HepG2 (cell line): ENCODE data around the gene KLKB1. TPM values are rescaled to one million over a fixed set of nuclear protein-coding genes. Genes with fewer than 3 reads are reported as not detected.
A peak's percentile ranks its signal among the peaks of the same experiment; 100 is the strongest.

Source experiments
- ADNP ChIP-seq: sonication (generic); formaldehyde crosslinking; IDR thresholded peaks from 2 replicates; pipeline ENCODE4 v1.4.0; 2020; ENCODE audit warnings: missing genetic modification reagents
- AKAP8 ChIP-seq: sonication (generic); formaldehyde crosslinking; IDR thresholded peaks from 2 replicates; pipeline ENCODE4 v1.5.1; 2020; ENCODE audit warnings: mild to moderate bottlenecking, missing genetic modification reagents
- ATF7 ChIP-seq, 2 experiments: fragments of 450-650 bp in 1 of 2; sonication (generic) in 1 of 2; formaldehyde crosslinking in 1 of 2; IDR thresholded peaks; 2 replicates each; pipeline versions ENCODE4 v1.4.0 to v1.6.1; 2016 to 2020; ENCODE audit warnings: antibody characterized with exemption in 1 of 2, mild to moderate bottlenecking in 1 of 2, missing genetic modification reagents in 1 of 2
- BHLHE40 ChIP-seq: IDR thresholded peaks from 2 replicates; pipeline ENCODE4 v1.6.1; 2011; ENCODE audit warnings: low read length, improper control_type of control experiment
- CBFB ChIP-seq: sonication (generic); formaldehyde crosslinking; IDR thresholded peaks from 2 replicates; pipeline ENCODE4 v1.4.0; 2020; ENCODE audit warnings: missing genetic modification reagents
- CEBPG ChIP-seq: IDR thresholded peaks from 2 replicates; pipeline ENCODE4 v1.6.1; 2016
- CERS6 ChIP-seq: sonication (generic); formaldehyde crosslinking; IDR thresholded peaks from 2 replicates; pipeline ENCODE4 v1.5.0; 2020; ENCODE audit warnings: missing genetic modification reagents
- DZIP1 ChIP-seq: sonication (generic); formaldehyde crosslinking; IDR thresholded peaks from 2 replicates; pipeline ENCODE4 v1.5.0; 2020; ENCODE audit warnings: mild to moderate bottlenecking, missing genetic modification reagents
- FOXC1 ChIP-seq: sonication (generic); formaldehyde crosslinking; IDR thresholded peaks from 2 replicates; pipeline ENCODE4 v1.8.0; 2022; ENCODE audit warnings: mild to moderate bottlenecking, missing genetic modification reagents, borderline replicate concordance
- GATAD1 ChIP-seq: IDR thresholded peaks from 2 replicates; pipeline ENCODE4 v1.6.1; 2016; ENCODE audit warnings: missing genetic modification reagents, missing compliant biosample characterization
- HOXA7 ChIP-seq: sonication (generic); formaldehyde crosslinking; IDR thresholded peaks from 2 replicates; pipeline ENCODE4 v1.8.1; 2022; ENCODE audit warnings: mild to moderate bottlenecking, missing genetic modification reagents, moderate library complexity
- MLLT10 ChIP-seq: sonication (generic); formaldehyde crosslinking; IDR thresholded peaks from 2 replicates; pipeline ENCODE4 v1.4.0; 2020; ENCODE audit warnings: missing genetic modification reagents
- NFYB ChIP-seq: sonication (generic); formaldehyde crosslinking; IDR thresholded peaks from 2 replicates; pipeline ENCODE4 v1.4.0; 2020; ENCODE audit warnings: missing genetic modification reagents
- NFYC ChIP-seq: IDR thresholded peaks from 2 replicates; pipeline ENCODE4 v1.6.1; 2016; ENCODE audit warnings: missing genetic modification reagents, missing compliant biosample characterization
- SALL1 ChIP-seq: sonication (generic); formaldehyde crosslinking; IDR thresholded peaks from 2 replicates; pipeline ENCODE4 v1.8.0; 2022; ENCODE audit warnings: mild to moderate bottlenecking, missing genetic modification reagents
- SMARCC2 ChIP-seq: fragments of 450-650 bp; IDR thresholded peaks from 2 replicates; pipeline ENCODE4 v1.6.1; 2017; ENCODE audit warnings: antibody characterized with exemption, mild to moderate bottlenecking
- TBL1XR1 ChIP-seq: fragments of 150-350 bp; IDR thresholded peaks from 2 replicates; pipeline ENCODE4 v1.6.1; 2014; ENCODE audit warnings: borderline replicate concordance, low read length; ENCODE audit not compliant: partially characterized antibody
- TBP ChIP-seq: sonication (generic); formaldehyde crosslinking; IDR thresholded peaks from 2 replicates; pipeline ENCODE4 v1.5.0; 2020; ENCODE audit warnings: missing genetic modification reagents
- TFDP2 ChIP-seq: sonication (generic); formaldehyde crosslinking; IDR thresholded peaks from 2 replicates; pipeline ENCODE4 v1.4.0; 2020; ENCODE audit warnings: missing genetic modification reagents
- ZFX ChIP-seq: sonication (generic); formaldehyde crosslinking; IDR thresholded peaks from 2 replicates; pipeline ENCODE4 v1.4.0; 2020; ENCODE audit warnings: mild to moderate bottlenecking, low read depth, missing genetic modification reagents, moderate library complexity
- ZNF124 ChIP-seq: sonication (generic); formaldehyde crosslinking; IDR thresholded peaks from 2 replicates; pipeline ENCODE4 v1.4.0; 2020; ENCODE audit warnings: missing genetic modification reagents
- ZNF234 ChIP-seq: sonication (generic); formaldehyde crosslinking; conservative IDR thresholded peaks from 2 replicates; pipeline ENCODE4 v1.5.1; 2020; ENCODE audit warnings: mild to moderate bottlenecking, missing genetic modification reagents
- ZNF263 ChIP-seq: sonication (generic); formaldehyde crosslinking; IDR thresholded peaks from 2 replicates; pipeline ENCODE4 v1.4.0; 2020; ENCODE audit warnings: missing genetic modification reagents
- ZNF275 ChIP-seq: sonication (generic); formaldehyde crosslinking; IDR thresholded peaks from 2 replicates; pipeline ENCODE4 v1.8.0; 2022; ENCODE audit warnings: missing genetic modification reagents, mild to moderate bottlenecking, inconsistent platforms, borderline replicate concordance
- ZNF335 ChIP-seq: sonication (generic); formaldehyde crosslinking; IDR thresholded peaks from 2 replicates; pipeline ENCODE4 v1.4.0; 2020; ENCODE audit warnings: missing genetic modification reagents
- ZNF614 ChIP-seq: IDR thresholded peaks from 2 replicates; pipeline ENCODE4 v1.6.1; 2018; ENCODE audit warnings: missing biosample characterization, missing genetic modification reagents, inconsistent platforms, borderline replicate concordance
- polyA plus RNA-seq, 8 experiments: library from polyadenylated mRNA; depleted of rRNA in 3 of 8; stranded (reverse) in 7 of 8; unstranded in 1 of 8; fragments of >200 nt; fragmentation: Illumina TruSeq in 4 of 8; extraction: Trizol in 4 of 8; gene quantifications; 2 replicates each; pipeline versions ENCODE4 v1.2.1 to v1.2.3, GENCODE V29; 2011 to 2016; ENCODE audit warnings: low read depth in 4 of 8, missing spikeins in 1 of 8, mixed read lengths in 1 of 8; ENCODE audit not compliant: insufficient read depth in 1 of 8
- total RNA-seq, 5 experiments: library from RNA; depleted of rRNA; stranded (reverse); fragments of >200 nt; fragmentation: Illumina TruSeq; extraction: Trizol; gene quantifications; 2 replicates each; pipeline ENCODE4 v1.2.3, GENCODE V29; 2016; ENCODE audit warnings: low read depth in 1 of 5

Gene KLKB1
- total and polyA plus RNA-seq, 2 of the 13 experiments (the other 11 are each of a cell fraction or from before 2014, with no cell fraction given) = 0.26 to 0.49 TPM

- TF ChIP-seq DZIP1 (0 out of 2 replicates have a peak, but pooled peaks have one; percentile 24), CEBPG (CRISPR knock-in tag) (peak; percentile 68), BHLHE40 (no peak), NFYC (CRISPR knock-in tag) (no peak), TFDP2 (CRISPR knock-in tag) (peak; percentile 80; the same call in 1 of the 2 replicates), ZNF263 (peak; percentile 52; the same call in 1 of the 2 replicates), FOXC1 (CRISPR knock-in tag) (peak; percentile 60; the same call in 1 of the 2 replicates), ZNF124 (no peak), HOXA7 (CRISPR knock-in tag) (no peak), CBFB (no peak), ZNF275 (CRISPR knock-in tag) (peak; percentile 94), TBP (CRISPR knock-in tag) (no peak), SMARCC2 (no peak), ZNF335 (no peak), ZFX (CRISPR knock-in tag) (peak; percentile 94), MLLT10 (CRISPR knock-in tag) (no peak), CERS6 (CRISPR knock-in tag) (no peak), SALL1 (CRISPR knock-in tag) (peak; percentile 84), ZNF234 (CRISPR knock-in tag) (peak; percentile 89), ADNP (CRISPR knock-in tag) (no peak), TBL1XR1 (no peak), ATF7 (IDR thresholded peaks at IDR 0.05) (no peak), ATF7 (CRISPR knock-in tag; IDR thresholded peaks at IDR 0.05) (no peak), NFYB (CRISPR knock-in tag) (no peak), ZNF614 (no peak; the same call in 1 of the 2 replicates), AKAP8 (no peak), GATAD1 (CRISPR knock-in tag) (peak; percentile 74)
Observed at GRCh38 chr4:186191200-186192065, 35.9 kb upstream of the KLKB1 start, which contains the start of gene CYP4V2 (continued).
